Embryonic facial prominence (tissue), 1 donor: Measurements from ENCODE around the gene EMC6.

Experiments
- DNase-seq: peaks from one replicate; pipeline ENCODE4 v3.0.0-alpha.2; 2016; ENCODE audit errors: extremely low spot score

Gene EMC6

DNA sequence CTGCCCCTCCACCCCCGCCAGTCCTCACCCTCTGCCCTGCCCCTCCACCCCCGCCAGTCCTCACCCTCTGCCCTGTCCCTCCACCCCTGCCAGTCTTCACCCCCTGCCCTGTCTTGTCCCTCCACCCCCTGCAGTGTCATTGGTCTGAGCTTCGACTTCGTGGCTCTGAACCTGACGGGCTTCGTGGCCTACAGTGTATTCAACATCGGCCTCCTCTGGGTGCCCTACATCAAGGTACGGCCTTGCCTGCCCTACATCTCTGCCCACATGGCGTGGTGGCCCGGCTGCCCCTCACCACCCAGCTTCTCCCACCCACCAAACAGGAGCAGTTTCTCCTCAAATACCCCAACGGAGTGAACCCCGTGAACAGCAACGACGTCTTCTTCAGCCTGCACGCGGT is 12.3 kb upstream of the EMC6 start:
- DNase-seq = no peak

DNA sequence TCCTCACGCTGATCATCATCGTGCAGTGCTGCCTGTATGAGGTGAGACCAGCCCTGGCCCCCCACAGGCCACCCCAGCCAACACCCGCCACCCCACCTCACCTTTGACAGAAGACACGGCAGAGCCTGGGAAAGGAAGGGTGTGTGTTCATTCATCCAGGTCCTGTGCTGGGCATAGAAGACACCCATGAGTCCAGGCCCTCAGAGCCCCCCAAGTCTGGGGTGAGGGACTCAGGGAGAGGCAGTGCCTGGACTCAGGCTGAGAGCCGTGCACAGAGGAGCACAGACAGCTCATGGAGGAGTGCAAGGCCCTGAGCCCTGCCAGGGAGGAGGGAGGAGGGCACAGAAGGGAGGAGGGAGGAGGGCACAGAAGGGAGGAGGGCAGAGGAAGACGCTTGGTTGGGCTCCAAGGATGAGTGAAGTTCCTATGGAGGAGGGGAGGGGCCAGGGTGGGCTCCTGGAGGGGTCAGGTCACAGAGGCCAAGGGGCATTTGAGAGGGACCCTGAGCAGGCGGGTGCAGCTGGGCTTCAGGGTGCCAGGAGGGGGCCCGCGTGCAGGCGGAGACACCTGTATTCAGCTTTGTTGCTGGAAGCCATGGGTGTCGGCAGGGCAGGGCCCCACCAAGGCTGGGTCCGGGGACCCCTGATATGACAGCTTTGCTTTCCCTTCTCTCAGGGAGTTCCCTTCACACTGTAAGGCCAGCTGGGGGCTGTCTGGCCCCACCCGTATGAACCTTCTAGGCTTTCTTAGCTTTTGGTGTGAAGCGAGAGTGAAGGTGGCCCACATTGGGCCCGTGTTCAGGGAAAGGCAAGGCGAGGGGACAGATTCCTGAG is 11.6 kb upstream of the EMC6 start:
- DNase-seq = no peak

GRCh38 chr17:3657588-3657869 is 11.1 kb upstream of the EMC6 start:
- DNase-seq = no peak

DNA sequence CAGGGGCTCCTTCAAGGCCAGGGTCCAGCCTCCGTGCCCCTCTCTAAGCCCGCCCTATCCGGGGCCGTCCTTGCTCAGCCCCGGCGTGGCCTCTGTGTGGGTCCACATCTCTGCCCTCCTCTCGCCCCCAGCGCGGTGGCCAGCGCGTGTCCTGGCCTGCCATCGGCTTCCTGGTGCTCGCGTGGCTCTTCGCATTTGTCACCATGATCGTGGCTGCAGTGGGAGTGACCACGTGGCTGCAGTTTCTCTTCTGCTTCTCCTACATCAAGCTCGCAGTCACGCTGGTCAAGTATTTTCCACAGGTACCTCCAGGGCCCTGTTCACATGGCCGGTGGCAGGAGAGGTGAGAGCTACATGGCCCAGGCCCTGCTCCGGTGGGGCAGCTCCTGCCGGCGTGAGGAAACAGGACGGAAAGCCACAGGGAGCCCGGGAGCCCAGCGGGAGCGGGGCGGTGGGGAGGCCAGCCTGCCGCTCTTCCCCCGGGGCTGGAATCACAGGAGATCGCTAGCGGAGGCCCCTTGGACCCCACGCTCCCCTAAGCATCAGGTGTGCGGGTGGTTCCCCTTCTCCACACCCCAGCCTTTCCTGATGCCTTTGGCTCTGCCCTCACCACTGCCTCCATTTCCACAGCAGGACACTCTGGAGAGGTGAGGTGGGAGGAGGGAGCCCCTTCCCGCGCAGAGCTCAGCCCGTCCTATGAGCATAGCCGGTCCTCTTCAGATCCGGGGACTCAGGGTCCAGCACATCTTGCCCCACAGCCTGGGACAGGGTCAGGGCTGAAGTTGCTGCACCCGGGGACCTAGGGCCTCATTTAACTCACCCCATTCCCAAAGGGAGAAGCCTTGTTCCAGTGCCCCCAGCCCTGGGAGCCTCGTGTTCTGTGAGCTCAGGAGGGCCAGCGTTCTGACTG is 10.5 kb upstream of the EMC6 start:
- no peak for DNase-seq

DNA sequence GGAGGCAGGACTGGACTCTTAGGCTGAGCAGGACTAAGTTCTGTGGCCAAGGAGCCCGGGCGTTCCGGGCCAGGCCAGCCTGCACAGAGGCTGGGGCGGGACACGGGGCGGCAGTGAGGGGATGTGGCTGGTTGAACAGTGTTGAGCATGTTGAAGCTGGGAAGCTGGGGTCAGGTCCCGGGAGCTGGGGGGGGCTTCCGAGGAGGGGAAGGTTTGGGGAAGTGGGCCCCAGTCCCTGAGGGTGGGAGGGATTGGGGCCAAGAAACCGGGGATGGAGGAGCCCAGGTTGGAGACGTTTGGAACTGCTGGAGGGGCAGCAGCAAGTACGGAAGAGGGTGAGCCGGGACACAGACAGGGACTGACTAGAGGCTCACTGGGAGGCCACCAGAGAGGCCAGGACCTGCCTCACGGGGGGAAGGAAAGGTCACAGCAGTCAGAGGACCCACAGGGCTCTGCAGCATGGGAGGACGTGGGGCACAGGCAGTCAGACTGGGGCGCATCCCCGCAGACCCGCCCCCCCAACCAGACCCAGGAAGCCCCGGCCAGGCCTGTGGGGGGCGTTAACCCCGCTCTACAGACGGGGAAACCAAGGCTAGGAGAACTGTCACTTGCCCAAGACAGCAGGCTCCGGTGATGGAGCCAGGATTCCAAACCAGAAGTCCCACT is 9.7 kb upstream of the EMC6 start:
- DNase-seq = no peak

DNA sequence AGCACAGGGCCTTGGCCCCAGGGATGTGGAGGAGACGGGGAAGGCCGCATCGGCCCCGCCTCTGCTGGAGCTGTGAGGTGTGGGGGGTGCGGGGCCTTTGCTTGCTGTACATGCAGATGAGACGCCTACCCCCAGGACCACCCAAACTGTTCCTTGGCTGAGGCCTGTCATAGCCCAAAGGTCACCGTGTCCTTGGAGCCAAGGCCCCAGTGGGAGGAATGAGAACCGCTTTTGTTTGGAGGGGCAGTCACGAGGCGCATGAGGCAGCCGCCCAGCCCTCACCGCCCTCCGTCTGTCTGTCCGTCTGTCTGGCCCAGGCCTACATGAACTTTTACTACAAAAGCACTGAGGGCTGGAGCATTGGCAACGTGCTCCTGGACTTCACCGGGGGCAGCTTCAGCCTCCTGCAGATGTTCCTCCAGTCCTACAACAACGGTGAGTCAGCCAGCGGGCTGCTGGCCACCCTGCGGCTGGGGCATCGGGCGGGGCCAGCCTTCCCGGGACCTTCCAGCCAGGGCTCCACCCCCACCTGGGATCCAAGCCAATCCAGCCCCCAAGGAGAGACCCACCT is 9.0 kb upstream of the EMC6 start:
- DNase-seq = no peak

- DNase-seq = no peak
Observed at GRCh38 chr17:3660311-3660891, 8.2 kb upstream of the EMC6 start.

GRCh38 chr17:3663102-3664011 is 5.3 kb upstream of the EMC6 start:
- no peak for DNase-seq

- no peak for DNase-seq
Observed at GRCh38 chr17:3665834-3666233, 2.8 kb upstream of the EMC6 start.

DNA sequence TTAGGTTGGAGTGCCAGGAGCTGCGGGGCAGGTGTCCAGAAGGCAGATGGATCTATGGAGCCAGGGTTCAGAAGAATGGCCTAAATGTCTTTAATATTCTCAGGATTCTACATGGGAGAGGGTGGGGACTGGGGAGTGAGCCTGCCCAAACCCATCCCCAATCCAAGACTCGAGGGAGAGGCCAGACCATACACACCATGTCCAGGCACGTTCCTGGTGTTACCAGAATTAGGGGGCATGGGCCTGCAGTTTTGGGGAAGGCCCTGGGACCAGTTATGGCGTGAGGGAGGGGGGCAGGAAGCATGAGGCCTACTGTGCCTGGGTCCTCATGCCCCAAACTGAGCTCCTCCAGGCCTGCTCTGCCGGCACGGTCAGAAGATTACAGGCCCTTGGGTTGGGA is 2.1 kb upstream of the EMC6 start:
- DNase-seq = no peak

GRCh38 chr17:3667366-3668278 is 990 bp upstream of the EMC6 start:
- DNase-seq = peak; percentile 76

DNA sequence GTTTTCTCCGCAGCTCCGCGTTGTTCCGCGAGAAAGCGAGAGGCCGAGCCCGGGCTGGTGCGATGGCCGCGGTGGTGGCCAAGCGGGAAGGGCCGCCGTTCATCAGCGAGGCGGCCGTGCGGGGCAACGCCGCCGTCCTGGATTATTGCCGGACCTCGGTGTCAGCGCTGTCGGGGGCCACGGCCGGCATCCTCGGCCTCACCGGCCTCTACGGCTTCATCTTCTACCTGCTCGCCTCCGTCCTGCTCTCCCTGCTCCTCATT is 404 bp downstream of the EMC6 start:
- DNase-seq = no peak

DNA sequence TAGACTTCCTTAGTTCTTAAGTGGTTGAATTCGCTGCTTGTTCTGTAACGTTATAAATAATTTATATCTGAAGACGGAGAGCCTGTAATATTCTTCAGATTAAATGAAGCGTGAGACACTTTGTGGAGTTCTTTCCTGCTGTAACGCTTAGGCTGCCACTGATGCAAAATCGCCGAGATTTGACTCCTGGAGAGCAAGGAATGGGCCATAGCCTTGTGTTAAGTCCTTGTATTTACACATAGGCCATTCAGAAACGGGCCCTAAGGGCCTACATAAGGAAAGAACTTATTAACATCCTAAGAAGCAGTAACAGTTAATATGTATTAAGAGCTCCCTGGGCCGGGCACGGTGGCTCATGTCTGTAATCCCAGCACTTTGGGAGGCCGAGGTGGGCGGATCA is 936 bp downstream of the EMC6 start:
- no peak for DNase-seq

DNA sequence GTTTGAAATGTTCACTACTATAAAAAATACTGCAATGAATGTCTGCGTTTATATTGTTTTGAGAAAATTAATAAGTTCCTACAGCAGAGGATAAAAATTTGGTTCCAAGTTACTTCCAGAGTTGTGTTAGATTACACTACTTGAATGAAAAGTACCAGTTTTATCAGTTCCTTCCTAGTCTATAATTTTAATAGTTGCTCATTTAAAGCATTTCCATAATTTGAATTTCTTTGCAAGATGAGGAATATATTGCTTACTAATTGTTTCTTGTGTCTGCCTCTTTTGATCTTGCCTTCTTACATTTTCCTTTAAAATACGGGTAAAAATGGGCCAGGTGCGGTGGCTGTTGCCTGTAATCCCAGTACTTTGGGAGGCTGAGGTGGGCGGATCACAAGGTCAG is 4.0 kb downstream of the EMC6 start:
- no peak for DNase-seq

- DNase-seq = no peak
Observed at GRCh38 chr17:3675886-3676285, 7.3 kb downstream of the EMC6 start.

GRCh38 chr17:3678095-3678820 is 9.6 kb downstream of the EMC6 start:
- DNase-seq = no peak

- no peak for DNase-seq
Observed at GRCh38 chr17:3678821-3679530, 10.4 kb downstream of the EMC6 start.

GRCh38 chr17:3679531-3680126 is 11.0 kb downstream of the EMC6 start:
- DNase-seq = no peak
